ENCODE measurements around the gene FASN.

Gene FASN

GRCh38 chr17:82072827-82073226 is 25.2 kb downstream of the FASN start:
- DNase-seq, result no peak

DNA sequence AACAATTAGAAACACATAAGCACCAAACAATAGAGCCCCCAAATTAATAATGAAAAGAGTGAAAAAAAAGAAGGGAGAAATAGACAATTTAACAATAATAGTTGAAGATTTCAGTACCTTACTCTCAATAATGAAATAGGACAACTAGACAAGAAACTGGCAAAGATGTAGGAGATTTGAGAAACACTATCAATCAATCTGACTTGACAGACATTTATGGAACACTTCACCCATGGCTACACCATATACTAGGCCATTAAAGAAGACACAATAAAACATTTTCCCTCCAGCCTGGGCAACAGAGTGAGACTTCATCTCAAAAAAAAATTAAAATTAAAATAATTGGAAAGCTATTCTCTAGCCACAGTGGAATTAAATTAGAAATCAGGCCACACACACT is 27.4 kb downstream of the FASN start:
- no peak for DNase-seq

DNA sequence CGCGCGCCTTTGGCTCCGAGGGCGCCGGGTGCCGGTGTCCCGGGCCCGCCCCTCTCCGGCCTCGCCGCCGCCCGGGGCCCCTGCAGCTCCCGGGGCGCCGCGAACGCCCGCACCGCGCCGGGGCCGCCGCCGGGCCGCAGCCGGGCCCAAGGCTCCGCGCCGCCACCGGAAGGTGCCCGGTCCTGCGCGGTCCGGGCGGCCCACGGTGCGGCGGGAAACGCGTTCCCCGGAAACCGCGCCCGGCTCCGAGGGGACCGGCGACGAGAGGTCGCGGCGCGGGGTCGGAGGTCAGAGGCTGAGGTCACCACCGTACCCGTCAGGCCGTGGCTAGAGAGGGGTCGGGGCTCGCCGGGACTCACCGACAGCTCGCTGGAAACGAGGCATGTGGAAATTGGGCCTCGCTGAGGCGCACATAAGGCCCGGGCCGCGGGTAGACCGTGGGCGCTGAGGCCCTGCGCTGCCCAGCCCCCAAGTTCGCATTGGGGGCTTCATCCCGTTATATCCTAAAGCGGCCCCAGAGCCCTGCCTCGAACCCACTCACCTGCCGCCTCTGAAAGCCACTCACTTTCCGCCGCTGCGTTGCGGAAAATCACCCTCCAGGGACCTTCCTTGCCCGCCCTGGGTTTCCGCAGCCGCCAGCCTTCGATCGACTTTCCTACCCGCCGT is 32.3 kb downstream of the FASN start, which contains the start of gene DUS1L:
Gene DUS1L (minus strand): TSS at position 167 of the 666 bp plus-strand sequence. CDS start 745 bp downstream, outside the sequence.
- peak; percentile 54 for DNase-seq

DNA sequence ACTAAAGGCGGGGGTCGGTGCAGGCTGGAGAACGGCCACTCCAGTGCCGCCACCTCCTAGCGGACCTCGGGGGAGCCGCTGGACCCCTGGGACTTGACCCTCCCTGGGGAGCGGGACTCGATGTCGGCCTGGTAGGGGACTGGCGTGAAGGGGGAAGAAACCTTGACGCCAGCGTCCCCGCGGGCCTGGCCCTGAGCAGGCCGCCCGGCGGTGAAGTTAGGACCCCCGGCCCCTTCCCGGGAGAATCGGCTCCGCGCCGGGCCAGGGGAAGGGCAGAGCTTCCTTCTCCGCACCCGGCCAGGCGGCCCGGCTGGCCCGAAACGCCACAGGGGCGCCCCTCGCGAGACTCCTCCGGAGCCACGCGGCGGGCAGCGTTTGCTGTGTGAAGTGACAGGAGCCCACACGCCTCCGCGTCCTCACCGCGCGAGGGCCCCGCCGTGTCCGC is 32.8 kb downstream of the FASN start:
- DNase-seq, result peak; percentile 5

- no peak for DNase-seq
These were observed 33.4 kb downstream of the FASN start for GRCh38 chr17:82064433-82065192.

- no peak for DNase-seq
These were observed 34.3 kb downstream of the FASN start for GRCh38 chr17:82063424-82064415.

- DNase-seq, result no peak
These were observed 35.1 kb downstream of the FASN start for GRCh38 chr17:82062984-82063368.

GRCh38 chr17:82062076-82062983 is 35.7 kb downstream of the FASN start:
- DNase-seq, result no peak

- DNase-seq, result no peak
These were observed 36.8 kb downstream of the FASN start for GRCh38 chr17:82061047-82061925.

DNA sequence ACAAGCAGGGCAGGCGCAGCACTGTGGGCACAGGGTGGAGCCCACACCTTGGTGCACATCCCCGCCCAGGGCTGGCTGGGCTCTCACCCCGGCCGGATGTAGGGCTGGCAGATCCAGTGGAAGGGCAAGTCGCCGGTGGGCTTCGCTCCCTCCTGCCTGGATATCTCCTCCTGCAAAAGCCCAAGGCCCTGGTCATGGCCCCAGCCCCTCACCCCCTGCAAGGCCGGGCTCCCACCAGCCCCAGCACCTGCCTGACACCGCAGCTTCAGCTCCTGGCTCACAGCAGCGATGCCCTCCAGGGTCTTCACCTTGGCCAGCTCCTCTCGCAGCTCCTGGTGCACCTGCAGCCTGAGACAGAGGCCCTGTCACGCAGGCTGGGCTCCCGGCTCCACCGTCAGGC is 37.4 kb downstream of the FASN start:
- DNase-seq, result no peak

- DNase-seq, result no peak
These were observed 38.0 kb downstream of the FASN start for GRCh38 chr17:82060001-82060380.

DNA sequence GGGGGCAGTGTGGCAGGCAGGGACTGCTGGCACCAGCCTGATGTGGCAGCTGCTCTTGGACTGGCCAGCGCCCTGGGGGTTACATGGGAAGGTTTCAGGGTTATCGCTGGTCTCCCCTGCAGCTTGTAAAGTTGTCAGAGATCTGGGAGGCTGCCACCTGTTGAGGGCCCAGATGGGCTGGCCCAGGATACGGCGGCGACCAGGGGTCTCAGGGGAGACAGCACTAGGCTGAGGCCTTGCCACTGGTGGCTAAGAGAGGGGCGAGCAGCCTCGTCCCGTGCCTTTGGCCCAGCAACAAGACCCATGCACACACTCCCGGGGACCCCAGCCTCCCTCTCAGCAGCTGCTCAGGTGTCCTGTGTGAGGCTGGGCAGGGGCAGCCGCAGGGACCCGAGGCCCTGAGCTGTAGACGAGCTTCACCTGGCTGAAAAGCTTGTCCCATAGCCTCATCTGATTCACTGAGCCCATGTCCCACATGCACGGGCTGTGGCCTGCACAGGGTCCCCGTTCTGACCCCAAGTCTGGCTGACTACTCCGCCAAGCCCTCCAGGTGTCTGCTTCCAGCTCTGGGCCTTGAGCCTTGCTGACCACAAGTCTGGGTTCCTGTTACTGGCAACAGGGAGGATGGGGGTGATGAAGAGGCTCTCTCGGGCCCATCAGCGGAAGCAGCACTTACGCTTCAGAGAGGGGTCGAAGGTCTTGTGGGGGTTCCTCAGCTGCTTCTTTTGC is 38.6 kb downstream of the FASN start:
- no peak for DNase-seq

DNA sequence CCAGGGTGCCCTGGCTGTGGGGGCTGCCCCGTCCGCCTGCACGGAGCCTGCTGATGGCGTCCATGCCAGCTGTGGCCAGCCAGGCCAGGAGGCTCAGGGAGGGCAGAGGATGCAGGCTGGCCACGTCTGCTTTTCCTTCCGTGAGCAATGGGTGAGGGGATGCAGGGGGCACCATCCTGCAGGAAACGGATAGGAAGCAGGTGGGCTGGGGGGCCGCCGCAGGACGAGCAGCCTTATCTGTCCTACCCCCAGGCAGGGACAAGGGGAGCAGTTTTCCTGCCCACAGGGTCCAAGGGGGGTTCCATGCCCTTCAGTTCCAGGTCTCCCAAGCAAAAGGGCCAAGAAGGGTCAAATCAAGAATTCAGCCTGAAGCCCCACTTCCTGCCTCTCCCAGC is 39.2 kb downstream of the FASN start:
- DNase-seq, result no peak

GRCh38 chr17:82058230-82058854 is 39.7 kb downstream of the FASN start:
- DNase-seq, result no peak

- no peak for DNase-seq
These were observed 41.1 kb downstream of the FASN start for GRCh38 chr17:82056729-82057621.

DNA sequence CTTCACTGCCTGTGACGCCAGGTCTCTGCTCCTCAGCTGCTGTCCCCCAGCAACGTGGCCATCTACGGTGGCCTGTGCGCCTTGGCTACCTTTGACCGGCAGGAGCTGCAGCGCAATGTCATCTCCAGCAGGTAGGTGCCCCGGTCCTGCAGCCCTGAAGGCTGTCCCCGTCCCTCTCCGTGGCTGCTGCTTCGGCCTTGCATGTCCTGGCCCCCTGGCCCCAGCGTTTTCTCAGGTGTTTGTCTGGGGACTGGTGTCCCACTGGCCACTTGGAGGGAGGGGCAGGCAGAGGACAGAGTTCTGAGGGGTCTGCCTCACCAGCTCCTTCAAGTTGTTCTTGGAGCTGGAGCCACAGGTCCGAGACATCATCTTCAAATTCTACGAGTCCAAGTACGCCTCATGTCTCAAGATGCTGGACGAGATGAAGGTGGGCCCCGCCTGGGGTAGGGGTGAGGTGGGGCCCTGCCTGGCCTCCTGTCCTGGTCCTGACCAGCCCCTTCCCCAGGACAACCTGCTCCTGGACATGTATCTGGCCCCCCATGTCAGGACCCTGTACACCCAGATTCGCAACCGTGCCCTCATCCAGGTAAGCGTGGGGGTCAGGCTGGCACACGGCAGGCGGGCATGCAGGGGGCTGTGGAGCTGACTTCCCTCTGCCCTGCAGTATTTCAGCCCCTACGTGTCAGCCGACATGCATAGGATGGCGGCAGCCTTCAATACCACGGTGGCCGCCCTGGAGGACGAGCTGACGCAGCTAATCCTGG is 41.9 kb downstream of the FASN start:
- DNase-seq, result no peak

DNA sequence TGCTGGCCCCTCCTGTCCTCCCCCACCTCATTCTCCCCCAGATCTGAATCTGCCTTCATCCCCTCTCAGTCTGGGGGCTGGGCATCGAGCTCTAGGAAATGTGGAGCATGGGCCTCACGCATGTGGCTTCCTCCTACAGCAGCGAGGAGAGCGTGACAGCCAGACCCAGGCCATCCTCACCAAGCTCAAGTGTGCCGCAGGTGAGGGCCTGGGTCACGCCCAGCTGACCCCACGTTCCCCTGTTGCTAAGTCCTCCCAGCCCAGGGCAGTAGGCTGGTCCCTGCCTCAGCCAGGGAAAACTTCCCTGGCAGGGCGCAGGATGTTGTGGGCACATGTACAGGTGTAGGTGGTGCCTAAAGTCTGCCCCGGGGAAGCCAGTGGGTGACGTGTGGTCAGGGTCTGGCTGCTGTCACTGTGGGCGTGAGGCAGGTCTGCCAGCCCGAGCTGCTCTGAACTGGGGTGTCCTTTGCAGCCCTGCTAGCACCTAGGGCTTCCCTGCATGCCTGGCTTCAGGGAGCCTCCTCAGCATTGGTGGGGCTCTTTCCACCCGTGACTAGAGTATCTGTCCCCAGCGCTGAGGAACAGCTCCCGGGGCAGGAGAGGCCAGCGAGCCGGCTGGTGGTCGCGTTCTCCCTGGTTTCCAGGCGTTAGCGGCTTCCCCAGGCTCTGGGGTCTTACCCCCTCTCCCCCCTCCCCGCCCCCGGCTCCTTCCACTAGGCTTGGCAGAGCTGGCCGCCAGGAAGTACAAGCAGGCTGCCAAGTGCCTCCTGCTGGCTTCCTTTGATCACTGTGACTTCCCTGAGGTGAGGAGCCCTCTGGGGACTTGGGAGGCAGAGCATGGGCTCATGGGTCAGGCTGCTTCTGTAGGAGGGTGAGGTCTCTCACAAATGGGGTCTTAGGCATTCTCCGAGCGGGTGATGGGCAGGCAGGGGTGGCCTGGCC is 42.7 kb downstream of the FASN start:
- no peak for DNase-seq

All from CD4-positive, alpha-beta T cell treated with Interleukin-4 for 4 hours (primary cell).